HuH-7.5 (cell line): ENCODE results near the gene CPLANE2.
A peak's percentile ranks its signal among the peaks of the same experiment; 100 is the strongest.
"Not testable (repeated sequence)": the region's sequence is repeated elsewhere in the genome, so short reads cannot be mapped to it uniquely, and the experiment has no call there.

Source experiments
- DNase-seq: peaks from one replicate; pipeline ENCODE4 v3.0.0; 2011; ENCODE audit warnings: low spot score

Gene CPLANE2

GRCh38 chr1:16229976-16230740 lies 6.8 kb downstream of the CPLANE2 start:
- DNase-seq, result no peak

- peak; percentile 58 for DNase-seq
Observed at GRCh38 chr1:16226490-16227179, 10.3 kb downstream of the CPLANE2 start.

GRCh38 chr1:16226129-16226489 lies 10.9 kb downstream of the CPLANE2 start:
- no peak for DNase-seq

GRCh38 chr1:16224472-16224871 lies 12.5 kb downstream of the CPLANE2 start:
- DNase-seq, result no peak

GRCh38 chr1:16222716-16223115 lies 14.3 kb downstream of the CPLANE2 start:
- DNase-seq, result not testable (repeated sequence)

- no peak for DNase-seq
Observed at GRCh38 chr1:16221499-16221898, 15.5 kb downstream of the CPLANE2 start.

- DNase-seq, result no peak
Observed at GRCh38 chr1:16219968-16220500, 16.9 kb downstream of the CPLANE2 start.

- DNase-seq, result no peak
Observed at GRCh38 chr1:16218674-16219071, 18.3 kb downstream of the CPLANE2 start.

- no peak for DNase-seq
Observed at GRCh38 chr1:16218014-16218673, 18.8 kb downstream of the CPLANE2 start.

GRCh38 chr1:16217061-16217785 lies 19.8 kb downstream of the CPLANE2 start:
- peak; percentile 85 for DNase-seq

- peak; percentile 59 for DNase-seq
Observed at GRCh38 chr1:16215882-16216753, 20.9 kb downstream of the CPLANE2 start.

- DNase-seq, result not testable (repeated sequence)
Observed at GRCh38 chr1:16215240-16215639, 21.7 kb downstream of the CPLANE2 start.

- not testable (repeated sequence) for DNase-seq
Observed at GRCh38 chr1:16213544-16213943, 23.4 kb downstream of the CPLANE2 start.

- DNase-seq, result no peak
Observed at GRCh38 chr1:16213013-16213412, 24.0 kb downstream of the CPLANE2 start.

GRCh38 chr1:16212251-16212961 lies 24.6 kb downstream of the CPLANE2 start, which contains the start of gene ARHGEF19:
Gene ARHGEF19 (minus strand): TSS chr1:16212652. CDS start chr1:16209054, 3,598 bp downstream.
- DNase-seq, result no peak

- no peak for DNase-seq
Observed at GRCh38 chr1:16211824-16212223, 25.2 kb downstream of the CPLANE2 start.

GRCh38 chr1:16210581-16210980 lies 26.4 kb downstream of the CPLANE2 start:
- DNase-seq, result no peak

- DNase-seq, result no peak
Observed at GRCh38 chr1:16209847-16210407, 27.1 kb downstream of the CPLANE2 start.

- no peak for DNase-seq
Observed at GRCh38 chr1:16209132-16209846, 27.7 kb downstream of the CPLANE2 start.
